Lung (tissue), 12 donors: Measurements from ENCODE around the gene NRIP1. TPM values are rescaled to one million over a fixed set of nuclear protein-coding genes. Genes with fewer than 3 reads are reported as not detected.

Source experiments
- ATAC-seq: fragments of 200-7000 bp; cut with Tn5 transposase; one replicate; pipeline ENCODE4 v1.9.1; 2020; ENCODE audit warnings: moderate number of reproducible peaks; ENCODE audit not compliant: insufficient read depth, low FRiP score
- DNase-seq, 3 donors: peaks; one replicate each; pipeline ENCODE4 v3.0.0-alpha.2; 2013 to 2017
- H3K27ac ChIP-seq, 2 donors: one replicate each; pipeline ENCODE4 v1.5.1; 2013; ENCODE audit warnings: mild to moderate bottlenecking in 2 of 2, moderate library complexity in 2 of 2, control low read depth in 1 of 2, inconsistent platforms in 1 of 2, low read depth in 1 of 2, low read length in 1 of 2
- H3K27me3 ChIP-seq, 3 donors: one replicate each; pipeline ENCODE4 v1.5.1; 2013; ENCODE audit warnings: low read length in 2 of 3; ENCODE audit not compliant: control insufficient read depth in 3 of 3, insufficient read depth in 3 of 3
- H3K36me3 ChIP-seq, 4 donors: one replicate each; pipeline ENCODE4 v1.5.1; 2013; ENCODE audit warnings: low read length in 4 of 4, mild to moderate bottlenecking in 1 of 4, moderate library complexity in 1 of 4; ENCODE audit not compliant: control insufficient read depth in 4 of 4, insufficient read depth in 4 of 4
- H3K4me1 ChIP-seq, 5 donors: one replicate each; pipeline ENCODE4 v1.5.1; 2013; ENCODE audit warnings: low read length in 5 of 5, mild to moderate bottlenecking in 2 of 5, moderate library complexity in 1 of 5; ENCODE audit not compliant: control insufficient read depth in 5 of 5, insufficient read depth in 5 of 5
- H3K4me3 ChIP-seq: one replicate; pipeline ENCODE4 v1.5.1; 2013; ENCODE audit warnings: mild to moderate bottlenecking, control low read depth, moderate library complexity
- H3K9ac ChIP-seq, 2 donors: one replicate each; pipeline ENCODE4 v1.5.1; 2013; ENCODE audit warnings: low read length in 2 of 2, control low read depth in 1 of 2; ENCODE audit not compliant: insufficient read depth in 1 of 2
- H3K9me3 ChIP-seq, 4 donors: one replicate each; pipeline ENCODE4 v1.5.1; 2013; ENCODE audit warnings: low read length in 3 of 4, mild to moderate bottlenecking in 1 of 4, moderate library complexity in 1 of 4; ENCODE audit not compliant: control insufficient read depth in 4 of 4, insufficient read depth in 3 of 4
- CTCF ChIP-seq: IDR thresholded peaks from 2 replicates; pipeline ENCODE4 v1.5.1; 2012; ENCODE audit warnings: mild to moderate bottlenecking; ENCODE audit errors: control extremely low read depth, extremely low read depth
- WGBS, 2 donors: extraction: QIAGEN DNeasy Blood & Tissue Kit; methylation state at CpG; one replicate each; pipeline ENCODE4 v1.1.7; 2013; 5-methylcytosine and 5-hydroxymethylcytosine counted together
- polyA plus RNA-seq, 2 donors: library from polyadenylated mRNA; stranded (reverse); fragments of 200-250 nt; gene quantifications; one replicate each; pipeline ENCODE4 v1.2.1, GENCODE V29; 2013
- total RNA-seq, 2 donors: library from RNA; depleted of rRNA in 1 of 2; stranded (reverse); fragments of >200 nt in 1 of 2; gene quantifications; one replicate each; pipeline ENCODE4 v1.2.1, GENCODE V29; 2014 to 2021
- donor health status: control.
- donor health status: control.
- donor health status: Bipolar disorder and iron deficiency.
- donor health status: healthy.
- donor health status: DM: yes; HTN: yes; CAD: no.

The NRIP1 gene
- total and polyA plus RNA-seq, 4 donors: 5.9 to 35.5 (median 18.3) TPM

GRCh38 chr21:15000081-15000480 lies 64.7 kb downstream of the NRIP1 start:
- WGBS, 2 donors: 81% methylated on average over 1 of the region's 1 CpG
- ATAC-seq: peak; percentile 10
- Histone ChIP-seq H3K4me3 (no peak overlapping the region), H3K9me3 (no peaks in the 10 kb centered on the region), H3K27ac (no peak overlapping the region), H3K4me1 (peaks cover 0 to 23% (median 9%) of the 10 kb centered on the region in 5 donors), H3K27me3 (no peaks in the 10 kb centered on the region), H3K9ac (no peak overlapping the region), H3K36me3 (peaks cover 0 to 3% (median 0%) of the 10 kb centered on the region in 4 donors)
- TF ChIP-seq CTCF: no peak
- DNase-seq: no peak

GRCh38 chr21:14998784-14999183 lies 66.0 kb downstream of the NRIP1 start:
- DNase-seq: no peak
- no peak overlapping the region for H3K9ac ChIP-seq
- no peaks in the 10 kb centered on the region for H3K9me3 ChIP-seq
- no peak overlapping the region for H3K27ac ChIP-seq
- H3K27me3 ChIP-seq: no peaks in the 10 kb centered on the region
- 95% methylated on average over 4 of the region's 4 CpGs for WGBS, 2 donors
- TF ChIP-seq CTCF: no peak
- H3K4me1 ChIP-seq: peaks cover 0 to 20% (median 6%) of the 10 kb centered on the region in 5 donors
- H3K4me3 ChIP-seq: no peak overlapping the region
- peaks cover 0 to 3% (median 0%) of the 10 kb centered on the region in 4 donors for H3K36me3 ChIP-seq
- no peak for ATAC-seq

GRCh38 chr21:14998336-14998735 lies 66.5 kb downstream of the NRIP1 start:
- DNase-seq: peak; percentile 19 to 55 (median 50)
- no peak overlapping the region for H3K27ac ChIP-seq
- H3K4me1 ChIP-seq: peaks cover 0 to 20% (median 6%) of the 10 kb centered on the region in 5 donors

More at GRCh38 chr21:14998336-14998735, 66.5 kb downstream of the NRIP1 start:
- H3K9ac ChIP-seq: no peak overlapping the region
- no peak for ATAC-seq
- H3K36me3 ChIP-seq: peaks cover 0 to under 1% (median 0%) of the 10 kb centered on the region in 4 donors
- no peaks in the 10 kb centered on the region for H3K27me3 ChIP-seq
- TF ChIP-seq CTCF: no peak
- WGBS, 2 donors: 80% methylated on average over 3 of the region's 3 CpGs
- no peak overlapping the region for H3K4me3 ChIP-seq
- H3K9me3 ChIP-seq: no peaks in the 10 kb centered on the region
